IMR-90 (cell line): ENCODE data around the gene POFUT2.

Source experiments
- CEBPB ChIP-seq: IDR thresholded peaks from 2 replicates; pipeline ENCODE4 v1.6.1; 2012; ENCODE audit warnings: low read depth, low read length, improper control_type of control experiment
- FOS ChIP-seq: fragments of 150-350 bp; IDR thresholded peaks from 2 replicates; pipeline ENCODE4 v1.6.1; 2016; ENCODE audit warnings: low read depth, low read length
- NFE2L2 ChIP-seq: fragments of 150-350 bp; IDR thresholded peaks from 2 replicates; pipeline ENCODE4 v1.6.1; 2016; ENCODE audit warnings: low read depth, mild to moderate bottlenecking, low read length
- POLR2A ChIP-seq: IDR thresholded peaks from 2 replicates; pipeline ENCODE4 v1.6.1; 2012; ENCODE audit warnings: mild to moderate bottlenecking, low read depth, low read length
- RFX5 ChIP-seq: IDR thresholded peaks from 2 replicates; pipeline ENCODE4 v1.8.0; 2012; ENCODE audit warnings: low read depth, mild to moderate bottlenecking, low read length, moderate library complexity
- TF ChIP-seq, protein P1 (sequence below): conservative IDR thresholded peaks from 2 replicates; pipeline ENCODE4 v1.5.1; 2012; ENCODE audit warnings: mild to moderate bottlenecking, low read depth, low read length, improper control_type of control experiment
- TF ChIP-seq, protein P2 (sequence below): fragments of 150-350 bp; IDR thresholded peaks from 2 replicates; pipeline ENCODE4 v1.6.1; 2017; ENCODE audit warnings: mild to moderate bottlenecking, antibody characterized with exemption, low read length, low read depth

DNA sequence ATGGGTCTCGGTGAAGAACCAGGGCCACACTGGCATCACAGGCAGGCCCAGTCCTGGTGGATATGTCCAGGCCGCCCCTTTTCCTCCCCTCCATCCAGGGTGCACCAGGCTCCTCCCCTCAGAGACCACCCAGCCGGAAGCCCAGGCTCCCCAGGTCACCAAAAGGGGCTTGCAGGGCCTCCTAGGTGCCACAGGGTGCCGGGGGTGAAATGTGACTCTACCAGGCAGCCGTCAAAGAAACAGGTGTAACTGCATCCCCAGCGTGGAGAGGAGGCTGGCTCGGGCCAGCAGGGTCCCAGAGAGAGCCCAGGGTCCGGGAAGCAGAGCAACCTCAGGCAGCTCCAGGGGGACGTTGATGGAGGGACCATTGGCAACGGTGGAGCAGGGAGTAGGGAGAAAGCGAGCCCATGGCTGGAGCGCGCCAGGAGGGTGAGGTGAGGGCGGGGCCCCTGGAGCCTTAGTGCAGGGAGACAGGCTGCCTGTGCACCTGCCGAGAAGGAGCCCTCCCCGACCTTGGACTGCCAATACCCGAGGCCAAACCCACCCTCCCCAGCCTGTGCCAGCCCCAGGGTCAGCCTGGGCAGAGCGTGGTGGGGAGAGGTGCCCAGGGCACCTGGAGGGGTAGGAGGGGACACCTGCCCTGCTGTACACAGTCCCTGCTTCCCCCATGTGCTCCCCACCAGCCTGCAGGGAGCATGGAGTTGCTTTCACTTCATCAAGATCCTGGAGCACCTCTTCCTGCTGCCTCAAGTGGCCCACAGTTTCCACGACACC, 48.3 kb upstream of the POFUT2 start:
- TF ChIP-seq, protein P1, sequence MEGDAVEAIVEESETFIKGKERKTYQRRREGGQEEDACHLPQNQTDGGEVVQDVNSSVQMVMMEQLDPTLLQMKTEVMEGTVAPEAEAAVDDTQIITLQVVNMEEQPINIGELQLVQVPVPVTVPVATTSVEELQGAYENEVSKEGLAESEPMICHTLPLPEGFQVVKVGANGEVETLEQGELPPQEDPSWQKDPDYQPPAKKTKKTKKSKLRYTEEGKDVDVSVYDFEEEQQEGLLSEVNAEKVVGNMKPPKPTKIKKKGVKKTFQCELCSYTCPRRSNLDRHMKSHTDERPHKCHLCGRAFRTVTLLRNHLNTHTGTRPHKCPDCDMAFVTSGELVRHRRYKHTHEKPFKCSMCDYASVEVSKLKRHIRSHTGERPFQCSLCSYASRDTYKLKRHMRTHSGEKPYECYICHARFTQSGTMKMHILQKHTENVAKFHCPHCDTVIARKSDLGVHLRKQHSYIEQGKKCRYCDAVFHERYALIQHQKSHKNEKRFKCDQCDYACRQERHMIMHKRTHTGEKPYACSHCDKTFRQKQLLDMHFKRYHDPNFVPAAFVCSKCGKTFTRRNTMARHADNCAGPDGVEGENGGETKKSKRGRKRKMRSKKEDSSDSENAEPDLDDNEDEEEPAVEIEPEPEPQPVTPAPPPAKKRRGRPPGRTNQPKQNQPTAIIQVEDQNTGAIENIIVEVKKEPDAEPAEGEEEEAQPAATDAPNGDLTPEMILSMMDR = no peak
- TF ChIP-seq, protein P2, sequence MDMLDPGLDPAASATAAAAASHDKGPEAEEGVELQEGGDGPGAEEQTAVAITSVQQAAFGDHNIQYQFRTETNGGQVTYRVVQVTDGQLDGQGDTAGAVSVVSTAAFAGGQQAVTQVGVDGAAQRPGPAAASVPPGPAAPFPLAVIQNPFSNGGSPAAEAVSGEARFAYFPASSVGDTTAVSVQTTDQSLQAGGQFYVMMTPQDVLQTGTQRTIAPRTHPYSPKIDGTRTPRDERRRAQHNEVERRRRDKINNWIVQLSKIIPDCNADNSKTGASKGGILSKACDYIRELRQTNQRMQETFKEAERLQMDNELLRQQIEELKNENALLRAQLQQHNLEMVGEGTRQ = no peak
- TF ChIP-seq POLR2A = no peak
- TF ChIP-seq FOS = no peak
- TF ChIP-seq RFX5 = no peak
- no peak for TF ChIP-seq NFE2L2
- TF ChIP-seq CEBPB = no peak
